PC-9 (cell line): ENCODE measurements around the gene YWHAH. TPM values are rescaled to one million over a fixed set of nuclear protein-coding genes. Genes with fewer than 3 reads are reported as not detected.

Experiments
- BruUV-seq: library from RNA; stranded (reverse); fragments of 400-500 nt; replicated peaks from 2 replicates; lab custom pipeline; 2021; lab: Mats Ljungman, UMichigan
- CTCF ChIA-PET: fragments of 300-600 bp; sonication (Branson Sonifier 250); formaldehyde crosslinking; loops from one replicate; lab custom pipeline; 2022; ENCODE audit warnings: antibody characterized with exemption; lab: Charles Lee
- POLR2A ChIA-PET: fragments of 300-600 bp; sonication (Branson Sonifier 250); formaldehyde crosslinking; loops from one replicate; lab custom pipeline; 2022; ENCODE audit warnings: antibody characterized with exemption; ENCODE audit not compliant: unreplicated experiment; lab: Charles Lee
- DNase-seq, 2 experiments: peaks; one replicate each; pipeline versions ENCODE4 v3.0.0 to v3.0.0-alpha.2; 2015 to 2022; ENCODE audit warnings: mixed read lengths in 1 of 2
- H2AFZ ChIP-seq: fragments of 200-600 bp; sonication (generic); 2 replicates; pipeline ENCODE4 v1.8.1; 2017; ENCODE audit warnings: antibody characterized with exemption
- H3F3A ChIP-seq: fragments of 200-600 bp; sonication (generic); 2 replicates; pipeline ENCODE4 v1.8.1; 2017; ENCODE audit warnings: antibody characterized with exemption, mild to moderate bottlenecking, low read depth; ENCODE audit not compliant: insufficient read depth
- H3K27ac ChIP-seq: fragments of 200-600 bp; sonication (generic); 2 replicates; pipeline ENCODE4 v1.6.1; 2016; ENCODE audit warnings: mixed run types
- H3K27me3 ChIP-seq: fragments of 200-600 bp; sonication (generic); 2 replicates; pipeline ENCODE4 v1.6.1; 2016; ENCODE audit warnings: low read depth, mixed run types; ENCODE audit not compliant: insufficient read depth
- H3K36me3 ChIP-seq: fragments of 200-600 bp; sonication (generic); 2 replicates; pipeline ENCODE4 v1.6.1; 2016; ENCODE audit warnings: low read depth, mixed run types
- H3K4me1 ChIP-seq: fragments of 200-600 bp; sonication (generic); replicated peaks from 2 replicates; pipeline ENCODE4 v1.6.1; 2016; ENCODE audit warnings: mixed run types; ENCODE audit not compliant: insufficient read depth
- H3K4me2 ChIP-seq: fragments of 200-600 bp; sonication (generic); 2 replicates; pipeline ENCODE4 v1.6.1; 2017; ENCODE audit warnings: mixed run types
- H3K4me3 ChIP-seq: fragments of 200-600 bp; sonication (generic); 2 replicates; pipeline ENCODE4 v1.6.1; 2016; ENCODE audit warnings: mixed run types
- H3K79me2 ChIP-seq: fragments of 200-600 bp; sonication (generic); 2 replicates; pipeline ENCODE4 v1.6.1; 2017; ENCODE audit warnings: low read depth, mixed run types
- H3K9me2 ChIP-seq: fragments of 200-600 bp; sonication (generic); 2 replicates; pipeline ENCODE4 v1.8.1; 2017; ENCODE audit warnings: mild to moderate bottlenecking; ENCODE audit not compliant: insufficient read depth
- H3K9me3 ChIP-seq: fragments of 200-600 bp; sonication (generic); 2 replicates; pipeline ENCODE4 v1.8.1; 2016; ENCODE audit warnings: low read depth; ENCODE audit not compliant: insufficient read depth
- H4K20me1 ChIP-seq: fragments of 200-600 bp; sonication (generic); 2 replicates; pipeline ENCODE4 v1.8.1; 2017; ENCODE audit not compliant: insufficient read depth
- EZH2 ChIP-seq: fragments of 200-600 bp; sonication (generic); IDR thresholded peaks from 2 replicates; pipeline ENCODE4 v1.8.0; 2017; ENCODE audit warnings: antibody characterized with exemption, low read depth
- intact Hi-C: fragments of 100-400 bp; cut with micrococcal nuclease; formaldehyde crosslinking; loops from one replicate; pipeline ENCODE4 v1.10.0; 2022; ENCODE audit not compliant: unreplicated experiment
- total RNA-seq: library from RNA; stranded (reverse); gene quantifications from 2 replicates; pipeline ENCODE4 v1.2.3, GENCODE V29; 2021
- TF ChIP-seq, protein P1 (sequence below): fragments of 200-600 bp; sonication (generic); conservative IDR thresholded peaks from 2 replicates; pipeline ENCODE4 v1.6.1; 2017; ENCODE audit warnings: mixed run types, antibody characterized with exemption, mild to moderate bottlenecking, moderate library complexity

The YWHAH gene
- total RNA-seq, 1 experiment from 2014 or later: 132 TPM

DNA sequence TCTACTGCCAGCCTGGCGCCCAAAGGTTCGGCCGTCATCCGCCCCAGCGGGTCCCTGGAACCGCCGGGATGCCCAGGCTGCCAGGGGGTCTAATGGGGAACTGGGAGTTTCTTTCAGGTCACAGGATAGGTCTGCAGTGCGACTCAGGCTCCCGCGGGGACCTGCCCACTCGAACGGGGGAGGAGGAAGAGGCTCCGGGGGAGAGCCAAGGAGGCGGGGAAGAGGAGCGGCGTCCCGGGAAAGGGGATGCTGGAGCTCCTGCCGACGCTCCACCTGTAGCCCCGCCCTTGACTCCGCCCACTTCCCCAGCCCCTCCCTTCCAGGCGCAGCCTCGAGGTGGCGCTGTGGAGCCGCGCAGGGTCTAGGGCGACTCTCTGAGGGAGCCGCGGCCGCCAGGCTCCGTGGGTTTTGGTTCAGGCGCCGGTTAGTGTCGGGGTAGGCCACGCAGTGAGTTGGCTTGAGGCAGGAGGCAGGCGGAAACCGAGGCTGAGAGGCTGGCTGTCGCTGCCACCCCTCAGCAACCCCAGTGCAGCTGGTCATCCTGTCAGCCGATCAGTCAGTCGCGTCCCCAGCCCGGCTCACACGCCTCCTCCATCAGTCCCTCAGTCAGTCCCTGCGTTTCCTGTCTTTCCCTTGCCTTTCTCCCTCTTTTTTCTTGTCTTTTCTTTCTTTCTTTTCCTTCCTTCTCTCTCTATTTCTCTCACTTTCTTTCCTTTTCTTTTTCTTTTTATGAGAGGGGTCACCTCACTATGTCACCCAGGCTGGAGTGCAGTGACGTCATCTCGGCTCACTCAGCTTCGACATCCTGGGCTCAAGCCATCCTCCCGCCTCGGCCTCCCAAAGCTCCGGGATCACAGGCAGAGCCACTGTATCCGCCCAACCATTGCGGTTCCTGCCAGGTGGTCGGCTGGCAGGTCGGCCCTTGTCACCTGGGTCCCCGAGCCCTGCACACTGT lies 26.4 kb downstream of the YWHAH start:
- CTCF ChIA-PET: interaction anchor here (0.5 to 2.0 kb wide), 26 partner anchors 10 to 841 kb away, joined by 3 to 11 read pairs (median 4); partner anchors contain the start of genes PISD and RTCB
- no peaks in the 10 kb centered on the region for H3K79me2 ChIP-seq
- peak; percentile 68 to 95 for DNase-seq
- H3K27ac ChIP-seq: no peak overlapping the region
- peaks cover 4% of the 10 kb centered on the region; the same call in 1 of the 2 replicates for H3F3A ChIP-seq
- H3K4me1 ChIP-seq: no peaks in the 10 kb centered on the region
- H3K9me3 ChIP-seq: no peaks in the 10 kb centered on the region
- H3K4me2 ChIP-seq: peak overlapping the region; percentile 96
- no peaks in the 10 kb centered on the region for H4K20me1 ChIP-seq
- no peaks in the 10 kb centered on the region for H3K9me2 ChIP-seq
- H3K27me3 ChIP-seq: no peaks in the 10 kb centered on the region
- no peaks in the 10 kb centered on the region for H3K36me3 ChIP-seq
- intact Hi-C loops: loop anchor here (1.0 to 10.0 kb wide), 6 partner anchors 305 to 1074 kb away; no protein-coding TSS in a partner anchor
- peak overlapping the region; percentile 97 for H2AFZ ChIP-seq
- BruUV-seq: no TSS peak
- no peak for TF ChIP-seq EZH2
- TF ChIP-seq, protein P1, sequence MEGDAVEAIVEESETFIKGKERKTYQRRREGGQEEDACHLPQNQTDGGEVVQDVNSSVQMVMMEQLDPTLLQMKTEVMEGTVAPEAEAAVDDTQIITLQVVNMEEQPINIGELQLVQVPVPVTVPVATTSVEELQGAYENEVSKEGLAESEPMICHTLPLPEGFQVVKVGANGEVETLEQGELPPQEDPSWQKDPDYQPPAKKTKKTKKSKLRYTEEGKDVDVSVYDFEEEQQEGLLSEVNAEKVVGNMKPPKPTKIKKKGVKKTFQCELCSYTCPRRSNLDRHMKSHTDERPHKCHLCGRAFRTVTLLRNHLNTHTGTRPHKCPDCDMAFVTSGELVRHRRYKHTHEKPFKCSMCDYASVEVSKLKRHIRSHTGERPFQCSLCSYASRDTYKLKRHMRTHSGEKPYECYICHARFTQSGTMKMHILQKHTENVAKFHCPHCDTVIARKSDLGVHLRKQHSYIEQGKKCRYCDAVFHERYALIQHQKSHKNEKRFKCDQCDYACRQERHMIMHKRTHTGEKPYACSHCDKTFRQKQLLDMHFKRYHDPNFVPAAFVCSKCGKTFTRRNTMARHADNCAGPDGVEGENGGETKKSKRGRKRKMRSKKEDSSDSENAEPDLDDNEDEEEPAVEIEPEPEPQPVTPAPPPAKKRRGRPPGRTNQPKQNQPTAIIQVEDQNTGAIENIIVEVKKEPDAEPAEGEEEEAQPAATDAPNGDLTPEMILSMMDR: peak; percentile 91
- POLR2A ChIA-PET: interaction anchor here (0.6 to 0.7 kb wide), 3 partner anchors 217 to 717 kb away, joined by 3 to 9 read pairs (median 5); partner anchors contain the start of gene DEPDC5
- peak overlapping the region; percentile 76 for H3K4me3 ChIP-seq

DNA sequence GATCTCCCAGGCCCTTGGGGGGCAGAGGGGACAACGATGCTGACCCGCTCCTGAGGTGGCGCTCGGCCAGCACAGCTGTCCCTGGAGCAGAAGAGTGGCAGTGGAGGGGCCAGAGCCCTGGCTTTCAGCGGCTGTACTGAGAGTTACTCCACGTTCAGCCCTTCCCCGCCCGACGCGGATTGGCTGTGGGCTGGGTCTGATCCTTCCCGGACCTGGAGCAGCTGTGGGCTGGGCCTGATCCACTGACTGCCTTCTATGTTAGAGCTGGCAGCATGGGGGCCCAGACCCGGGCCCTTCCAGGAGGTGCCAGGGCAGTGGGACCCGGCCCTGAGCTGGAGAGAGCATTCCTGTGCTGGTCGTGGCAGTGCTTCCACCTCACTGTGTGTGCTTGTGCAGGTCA lies 27.8 kb downstream of the YWHAH start:
- no TSS peak for BruUV-seq
- H3K9me3 ChIP-seq: no peaks in the 10 kb centered on the region
- H3K9me2 ChIP-seq: no peaks in the 10 kb centered on the region
- H4K20me1 ChIP-seq: no peaks in the 10 kb centered on the region
- H3F3A ChIP-seq: peaks cover 4% of the 10 kb centered on the region; the same call in 1 of the 2 replicates
- ChIA-PET POLR2A (no interaction called here), CTCF (interaction anchor here (0.7 kb wide), 3 partner anchors 67 to 497 kb away, joined by 8 to 12 read pairs (median 10); no protein-coding TSS in a partner anchor)
- no peak overlapping the region for H3K4me2 ChIP-seq
- TF ChIP-seq, protein P1: no peak
- no peak for TF ChIP-seq EZH2
- no peak for DNase-seq
- H3K36me3 ChIP-seq: no peaks in the 10 kb centered on the region
- H3K27ac ChIP-seq: no peak overlapping the region
- H2AFZ ChIP-seq: no peak overlapping the region
- no peaks in the 10 kb centered on the region for H3K4me1 ChIP-seq
- no peaks in the 10 kb centered on the region for H3K27me3 ChIP-seq
- intact Hi-C loops: loop anchor here (5.0 to 10.0 kb wide), 3 partner anchors 403 to 1073 kb away; no protein-coding TSS in a partner anchor
- H3K4me3 ChIP-seq: no peak overlapping the region
- H3K79me2 ChIP-seq: no peaks in the 10 kb centered on the region

DNA sequence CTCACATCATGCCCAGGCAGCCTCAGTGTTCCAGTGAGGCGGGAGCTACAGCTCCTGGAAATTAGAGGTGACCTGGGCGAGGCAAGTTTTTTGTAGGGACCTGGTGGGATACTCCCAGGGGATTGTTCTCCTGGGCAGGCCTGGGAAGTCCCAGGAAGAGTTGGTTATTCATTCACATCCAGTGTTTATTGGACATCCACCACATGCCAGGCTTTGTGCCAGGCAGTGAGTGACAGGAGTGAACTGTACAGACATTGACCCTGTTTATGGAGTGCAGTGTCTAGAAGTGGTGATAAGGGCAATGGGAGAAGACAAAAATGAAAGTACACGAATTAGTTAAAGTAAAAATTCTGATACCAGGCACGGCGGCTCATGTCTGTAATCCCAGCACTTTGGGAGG lies 29.4 kb downstream of the YWHAH start:
- Histone ChIP-seq H3K27ac (no peak overlapping the region), H3K36me3 (no peaks in the 10 kb centered on the region), H2AFZ (no peak overlapping the region), H3K27me3 (no peaks in the 10 kb centered on the region), H3K4me3 (no peak overlapping the region), H3K4me2 (no peak overlapping the region), H4K20me1 (no peaks in the 10 kb centered on the region), H3F3A (peaks cover 4% of the 10 kb centered on the region; the same call in 1 of the 2 replicates), H3K9me3 (no peaks in the 10 kb centered on the region), H3K79me2 (no peaks in the 10 kb centered on the region), H3K9me2 (no peaks in the 10 kb centered on the region), H3K4me1 (no peaks in the 10 kb centered on the region)
- intact Hi-C loops: loop anchor here (5.0 to 10.0 kb wide), 3 partner anchors 401 to 1071 kb away; no protein-coding TSS in a partner anchor
- TF ChIP-seq, protein P1: no peak
- no peak for TF ChIP-seq EZH2
- DNase-seq: no peak
- CTCF ChIA-PET: interaction anchor here (0.6 to 0.7 kb wide), 2 partner anchors 145 to 403 kb away, joined by 4 read pairs; no protein-coding TSS in a partner anchor
- BruUV-seq: no TSS peak
- POLR2A ChIA-PET: no interaction called here
